Measurements from ENCODE around the gene SLC45A1. TPM values are rescaled to one million over a fixed set of nuclear protein-coding genes. Genes with fewer than 3 reads are reported as not detected.

Gene SLC45A1
- total and polyA plus RNA-seq, 9 of the 15 experiments (the other 6 are each of a cell fraction or from before 2014, with no cell fraction given) = not detected

DNA sequence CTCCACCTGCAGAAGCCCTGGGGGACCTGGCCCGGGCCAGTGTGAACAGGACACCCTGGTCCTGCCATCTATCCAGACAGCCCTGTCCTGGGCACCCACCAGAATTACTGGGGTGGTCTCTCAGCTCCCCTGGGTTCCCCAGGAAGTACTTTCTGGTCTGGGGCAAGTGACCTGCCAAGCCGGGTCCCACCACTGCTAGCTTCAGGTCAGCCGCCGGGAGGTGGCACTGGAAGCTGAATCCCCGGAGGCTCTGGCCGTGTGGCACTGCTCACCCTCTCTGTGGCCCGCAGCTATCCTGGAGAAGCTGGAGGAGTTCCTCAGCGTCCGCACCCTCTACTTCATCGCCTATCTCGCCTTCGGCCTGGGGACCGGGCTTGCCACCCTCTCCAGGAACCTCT is 21.3 kb downstream of the SLC45A1 start (continued):
- TF ChIP-seq, protein P1, sequence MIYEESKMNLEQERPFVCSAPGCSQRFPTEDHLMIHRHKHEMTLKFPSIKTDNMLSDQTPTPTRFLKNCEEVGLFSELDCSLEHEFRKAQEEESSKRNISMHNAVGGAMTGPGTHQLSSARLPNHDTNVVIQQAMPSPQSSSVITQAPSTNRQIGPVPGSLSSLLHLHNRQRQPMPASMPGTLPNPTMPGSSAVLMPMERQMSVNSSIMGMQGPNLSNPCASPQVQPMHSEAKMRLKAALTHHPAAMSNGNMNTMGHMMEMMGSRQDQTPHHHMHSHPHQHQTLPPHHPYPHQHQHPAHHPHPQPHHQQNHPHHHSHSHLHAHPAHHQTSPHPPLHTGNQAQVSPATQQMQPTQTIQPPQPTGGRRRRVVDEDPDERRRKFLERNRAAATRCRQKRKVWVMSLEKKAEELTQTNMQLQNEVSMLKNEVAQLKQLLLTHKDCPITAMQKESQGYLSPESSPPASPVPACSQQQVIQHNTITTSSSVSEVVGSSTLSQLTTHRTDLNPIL (CRISPR knock-in tag; IDR thresholded peaks at IDR 0.05) = no peak
- TF ChIP-seq ZNF174 (CRISPR knock-in tag; IDR thresholded peaks at IDR 0.05) = no peak
- TF ChIP-seq KLF10 (CRISPR knock-in tag; IDR thresholded peaks at IDR 0.05) = no peak
- TF ChIP-seq, protein P2, sequence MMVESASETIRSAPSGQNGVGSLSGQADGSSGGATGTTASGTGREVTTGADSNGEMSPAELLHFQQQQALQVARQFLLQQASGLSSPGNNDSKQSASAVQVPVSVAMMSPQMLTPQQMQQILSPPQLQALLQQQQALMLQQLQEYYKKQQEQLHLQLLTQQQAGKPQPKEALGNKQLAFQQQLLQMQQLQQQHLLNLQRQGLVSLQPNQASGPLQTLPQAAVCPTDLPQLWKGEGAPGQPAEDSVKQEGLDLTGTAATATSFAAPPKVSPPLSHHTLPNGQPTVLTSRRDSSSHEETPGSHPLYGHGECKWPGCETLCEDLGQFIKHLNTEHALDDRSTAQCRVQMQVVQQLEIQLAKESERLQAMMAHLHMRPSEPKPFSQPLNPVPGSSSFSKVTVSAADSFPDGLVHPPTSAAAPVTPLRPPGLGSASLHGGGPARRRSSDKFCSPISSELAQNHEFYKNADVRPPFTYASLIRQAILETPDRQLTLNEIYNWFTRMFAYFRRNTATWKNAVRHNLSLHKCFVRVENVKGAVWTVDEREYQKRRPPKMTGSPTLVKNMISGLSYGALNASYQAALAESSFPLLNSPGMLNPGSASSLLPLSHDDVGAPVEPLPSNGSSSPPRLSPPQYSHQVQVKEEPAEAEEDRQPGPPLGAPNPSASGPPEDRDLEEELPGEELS (CRISPR knock-in tag; IDR thresholded peaks at IDR 0.05; ENCODE audit: borderline replicate concordance) = no peak
- no peak for TF ChIP-seq NR3C1 (CRISPR knock-in tag; IDR thresholded peaks at IDR 0.05)

DNA sequence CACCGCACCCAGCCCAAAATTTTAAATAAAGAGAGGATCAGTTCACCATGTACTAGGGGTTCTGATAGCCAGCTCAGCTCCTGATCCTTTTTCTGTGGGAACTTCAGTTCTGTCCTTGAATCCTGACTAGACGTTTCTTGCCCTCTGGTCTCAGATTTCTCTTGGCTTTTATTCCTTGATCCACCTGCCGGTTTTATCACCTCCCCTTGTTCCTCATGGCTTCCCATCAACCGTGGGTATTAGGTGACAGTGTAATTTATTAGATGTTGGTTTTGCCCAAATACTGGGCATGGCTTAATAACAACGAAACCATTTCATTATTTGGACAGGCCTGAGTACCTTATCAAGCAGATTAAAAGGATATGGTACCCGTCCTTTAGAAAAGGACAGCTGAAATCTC is 22.5 kb downstream of the SLC45A1 start:
- no peak overlapping the region for H3K9ac ChIP-seq (ENCODE audit: insufficient read depth in 1 of 2, low read depth in 2 of 2, low read length in 2 of 2)
- no peaks in the 10 kb centered on the region for H3K36me3 ChIP-seq (ENCODE audit: control insufficient read depth, insufficient read depth, low read length)
- no peaks in the 10 kb centered on the region for H3K9me1 ChIP-seq (ENCODE audit: control insufficient read depth, insufficient read depth, low read length)
- ChIA-PET CTCF (ENCODE audit: low intra/inter-chr PET ratio) (no interaction called here), POLR2A (no interaction called here)
- H3K9me3 ChIP-seq (replicated peaks; ENCODE audit: control insufficient read depth, insufficient read depth, low read depth, low read length) = no peaks in the 10 kb centered on the region
- H2AFZ ChIP-seq (ENCODE audit: low read depth, low read length) = no peak overlapping the region
- in situ Hi-C loops (cut with MboI) = no loop called here
- no TSS peak for BruUV-seq (replicated peaks)
- no peaks in the 10 kb centered on the region for H3K79me2 ChIP-seq (ENCODE audit: control insufficient read depth, insufficient read depth, low read length)
- 14% methylated on average over 6 of the region's 6 CpGs for WGBS (ENCODE audit: insufficient coverage, low coverage, missing lambda C conversion rate)
- H3K27me3 ChIP-seq (ENCODE audit: control insufficient read depth in 2 of 2, insufficient read depth in 2 of 2, low read length in 2 of 2) = peaks cover 55 to 80% of the 10 kb centered on the region in 2 experiments
- no peak for ATAC-seq
- H3K27ac ChIP-seq (ENCODE audit: extremely low read depth, low read depth, low read length) = no peak overlapping the region
- H3K4me2 ChIP-seq (ENCODE audit: insufficient read depth, low read length) = no peak overlapping the region
- FAIRE-seq = no peak
- H3K4me1 ChIP-seq (replicated peaks in 1 of 2; ENCODE audit: control insufficient read depth in 2 of 2, insufficient read depth in 2 of 2, low read length in 2 of 2) = peaks cover 0 to 15% of the 10 kb centered on the region in 2 experiments; a peak in 3 of 5 replicates
- no peak overlapping the region for H3K4me3 ChIP-seq
- intact Hi-C loops (cut with micrococcal nuclease) = no loop called here
- H4K20me1 ChIP-seq (replicated peaks; ENCODE audit: control insufficient read depth, insufficient read depth, low read length) = peaks cover 4% of the 10 kb centered on the region; the same call in 1 of the 2 replicates
- no peak for DNase-seq (ENCODE audit: extremely low read depth in 1 of 4, low spot score in 3 of 4)
- TF ChIP-seq ZNF174 (CRISPR knock-in tag; IDR thresholded peaks at IDR 0.05) (no peak), HMG20B (CRISPR knock-in tag; IDR thresholded peaks at IDR 0.05) (no peak), TRIM28 (IDR thresholded peaks at IDR 0.05) (no peak), NCOA4 (IDR thresholded peaks at IDR 0.05; ENCODE audit: partially characterized antibody) (no peak), MTA2 (IDR thresholded peaks at IDR 0.05; ENCODE audit: low read depth) (no peak), ZC3H11A (IDR thresholded peaks at IDR 0.05; ENCODE audit: low read depth, low read length) (no peak), DIDO1 (tag; IDR thresholded peaks at IDR 0.05; ENCODE audit: low read depth) (no peak), SRSF7 (optimal IDR thresholded peaks at IDR 0.05; ENCODE audit: low read depth, low read length) (no peak), ZC3H4 (CRISPR knock-in tag; IDR thresholded peaks at IDR 0.05; ENCODE audit: borderline replicate concordance) (no peak), KLF10 (CRISPR knock-in tag; IDR thresholded peaks at IDR 0.05) (no peak), ZNF232 (CRISPR knock-in tag; IDR thresholded peaks at IDR 0.05) (no peak), KAT8 (IDR thresholded peaks at IDR 0.05; ENCODE audit: low read depth) (no peak)
- TF ChIP-seq, protein P1 (CRISPR knock-in tag; IDR thresholded peaks at IDR 0.05) = no peak
- TF ChIP-seq, protein P3, sequence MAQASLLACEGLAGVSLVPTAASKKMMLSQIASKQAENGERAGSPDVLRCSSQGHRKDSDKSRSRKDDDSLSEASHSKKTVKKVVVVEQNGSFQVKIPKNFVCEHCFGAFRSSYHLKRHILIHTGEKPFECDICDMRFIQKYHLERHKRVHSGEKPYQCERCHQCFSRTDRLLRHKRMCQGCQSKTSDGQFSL (CRISPR knock-in tag; IDR thresholded peaks at IDR 0.05) = no peak
- TF ChIP-seq, protein P3 (tag; IDR thresholded peaks at IDR 0.05) = no peak

Measured in K562 (cell line).